Transverse colon (tissue), 3 donors: ENCODE measurements around the gene ACVR1B.

ENCODE experiments used
- POLR2A ChIP-seq: fragments of 450-650 bp; IDR thresholded peaks from one replicate; pipeline ENCODE4 v1.6.1; 2016; ENCODE audit warnings: antibody characterized with exemption, mild to moderate bottlenecking, moderate library complexity
- TF ChIP-seq, protein P1 (sequence below), 5 experiments: fragments of 200-600 bp in 3 of 5; fragments of 450-650 bp in 2 of 5; sonication (generic) in 3 of 5; IDR thresholded peaks; 1 replicate in 2 of 5; 2 replicates in 3 of 5; pipeline ENCODE4 v1.5.1; 2016 to 2017; ENCODE audit warnings: antibody characterized with exemption in 5 of 5, inconsistent platforms in 3 of 5, mild to moderate bottlenecking in 2 of 5, moderate library complexity in 1 of 5

DNA sequence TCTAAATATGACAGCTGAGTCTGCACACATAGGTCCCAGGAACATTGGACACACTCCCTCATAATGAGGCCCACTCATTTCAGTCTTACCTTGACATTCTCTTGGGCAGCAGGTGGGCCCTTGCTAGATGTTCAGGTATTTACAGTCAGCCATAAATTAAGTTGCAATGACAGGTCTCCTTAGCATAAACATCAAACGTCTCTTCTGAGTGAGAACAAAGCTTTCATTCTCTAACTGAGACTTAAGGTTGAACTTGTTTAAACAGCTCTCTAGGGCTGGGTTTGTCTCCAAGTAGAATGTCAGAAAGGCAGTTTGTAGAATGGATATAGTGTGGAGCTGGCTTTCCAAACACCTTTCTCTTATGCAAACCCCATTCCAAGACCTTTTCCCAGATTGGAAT is 10.3 kb downstream of the ACVR1B start:
- TF ChIP-seq, protein P1, sequence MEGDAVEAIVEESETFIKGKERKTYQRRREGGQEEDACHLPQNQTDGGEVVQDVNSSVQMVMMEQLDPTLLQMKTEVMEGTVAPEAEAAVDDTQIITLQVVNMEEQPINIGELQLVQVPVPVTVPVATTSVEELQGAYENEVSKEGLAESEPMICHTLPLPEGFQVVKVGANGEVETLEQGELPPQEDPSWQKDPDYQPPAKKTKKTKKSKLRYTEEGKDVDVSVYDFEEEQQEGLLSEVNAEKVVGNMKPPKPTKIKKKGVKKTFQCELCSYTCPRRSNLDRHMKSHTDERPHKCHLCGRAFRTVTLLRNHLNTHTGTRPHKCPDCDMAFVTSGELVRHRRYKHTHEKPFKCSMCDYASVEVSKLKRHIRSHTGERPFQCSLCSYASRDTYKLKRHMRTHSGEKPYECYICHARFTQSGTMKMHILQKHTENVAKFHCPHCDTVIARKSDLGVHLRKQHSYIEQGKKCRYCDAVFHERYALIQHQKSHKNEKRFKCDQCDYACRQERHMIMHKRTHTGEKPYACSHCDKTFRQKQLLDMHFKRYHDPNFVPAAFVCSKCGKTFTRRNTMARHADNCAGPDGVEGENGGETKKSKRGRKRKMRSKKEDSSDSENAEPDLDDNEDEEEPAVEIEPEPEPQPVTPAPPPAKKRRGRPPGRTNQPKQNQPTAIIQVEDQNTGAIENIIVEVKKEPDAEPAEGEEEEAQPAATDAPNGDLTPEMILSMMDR (IDR thresholded peaks at IDR 0.05) = no peak
- TF ChIP-seq POLR2A = peak; percentile 28
